Measurements from ENCODE around the gene ZNF536.

ZNF536 gene

DNA sequence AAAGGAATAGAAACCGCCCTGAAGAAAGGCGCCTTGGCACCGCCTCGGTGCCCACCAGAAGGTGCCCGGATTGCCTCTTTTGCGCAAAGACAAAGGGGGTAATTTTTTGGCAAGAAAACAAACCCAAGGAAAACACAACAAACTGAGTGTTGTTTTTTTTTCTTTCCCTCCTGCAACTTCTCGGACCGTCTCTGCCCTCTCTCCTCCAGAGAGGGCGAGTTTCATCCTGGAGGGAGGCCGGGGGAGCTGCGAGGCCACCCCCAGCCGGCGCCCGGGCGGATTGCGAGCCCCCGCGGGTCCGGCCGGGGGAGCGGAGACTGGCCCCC, 2.3 kb downstream of the ZNF536 start:
- no peak for DNase-seq (ENCODE audit: low read depth in 1 of 2, low spot score in 1 of 2)
- H3K27ac ChIP-seq (replicated peaks): no peak overlapping the region
- H3K4me3 ChIP-seq (replicated peaks; ENCODE audit: insufficient read depth, low read length): no peak overlapping the region
- TF ChIP-seq, protein P1, sequence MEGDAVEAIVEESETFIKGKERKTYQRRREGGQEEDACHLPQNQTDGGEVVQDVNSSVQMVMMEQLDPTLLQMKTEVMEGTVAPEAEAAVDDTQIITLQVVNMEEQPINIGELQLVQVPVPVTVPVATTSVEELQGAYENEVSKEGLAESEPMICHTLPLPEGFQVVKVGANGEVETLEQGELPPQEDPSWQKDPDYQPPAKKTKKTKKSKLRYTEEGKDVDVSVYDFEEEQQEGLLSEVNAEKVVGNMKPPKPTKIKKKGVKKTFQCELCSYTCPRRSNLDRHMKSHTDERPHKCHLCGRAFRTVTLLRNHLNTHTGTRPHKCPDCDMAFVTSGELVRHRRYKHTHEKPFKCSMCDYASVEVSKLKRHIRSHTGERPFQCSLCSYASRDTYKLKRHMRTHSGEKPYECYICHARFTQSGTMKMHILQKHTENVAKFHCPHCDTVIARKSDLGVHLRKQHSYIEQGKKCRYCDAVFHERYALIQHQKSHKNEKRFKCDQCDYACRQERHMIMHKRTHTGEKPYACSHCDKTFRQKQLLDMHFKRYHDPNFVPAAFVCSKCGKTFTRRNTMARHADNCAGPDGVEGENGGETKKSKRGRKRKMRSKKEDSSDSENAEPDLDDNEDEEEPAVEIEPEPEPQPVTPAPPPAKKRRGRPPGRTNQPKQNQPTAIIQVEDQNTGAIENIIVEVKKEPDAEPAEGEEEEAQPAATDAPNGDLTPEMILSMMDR (IDR thresholded peaks at IDR 0.05; ENCODE audit: insufficient read depth, low read length): no peak
- TF ChIP-seq POLR2AphosphoS5 (IDR thresholded peaks at IDR 0.05; ENCODE audit: low read depth) (no peak), GABPA (IDR thresholded peaks at IDR 0.05; ENCODE audit: low read depth) (no peak)
- peaks cover 6% of the 10 kb centered on the region for H3K27me3 ChIP-seq (ENCODE audit: insufficient read depth, poor library complexity, severe bottlenecking)

DNA sequence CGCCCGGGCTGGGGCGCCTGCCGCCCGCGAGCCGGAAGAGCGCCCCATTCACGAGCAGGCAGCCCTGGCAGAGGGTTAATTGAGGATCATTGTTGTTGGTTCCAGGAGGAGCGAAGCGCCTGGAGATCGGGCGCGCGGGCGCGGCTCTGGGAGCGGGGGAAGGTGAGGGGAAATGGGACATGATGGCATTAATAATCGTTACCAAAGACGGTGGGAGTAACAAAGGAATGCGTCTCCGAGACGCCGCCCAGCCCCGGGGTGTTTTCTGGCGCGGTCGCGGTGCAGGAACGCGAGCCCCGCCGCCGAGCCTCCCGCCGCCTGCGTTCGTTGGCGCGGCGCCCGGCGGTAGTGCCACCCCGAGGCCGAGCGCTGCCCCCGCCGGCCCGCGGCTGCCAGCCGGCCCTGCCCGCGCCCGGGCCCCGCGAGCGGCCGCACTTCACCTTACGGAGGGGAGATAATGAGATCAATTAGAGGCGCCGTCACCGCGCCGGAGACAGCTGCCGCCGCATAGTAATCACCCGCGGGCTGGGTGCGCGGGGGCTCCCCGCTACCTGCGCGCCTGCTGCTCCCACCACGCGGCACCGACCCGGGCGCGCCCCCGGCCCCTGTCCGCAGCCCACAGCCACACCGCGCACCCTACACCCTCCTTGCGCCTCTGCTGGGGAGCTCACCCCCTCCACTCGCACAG, 2.8 kb downstream of the ZNF536 start:
- peaks cover 6% of the 10 kb centered on the region for H3K27me3 ChIP-seq (ENCODE audit: insufficient read depth, poor library complexity, severe bottlenecking)
- DNase-seq (ENCODE audit: low read depth in 1 of 2, low spot score in 1 of 2): no peak
- TF ChIP-seq GABPA (IDR thresholded peaks at IDR 0.05; ENCODE audit: low read depth) (no peak), POLR2AphosphoS5 (IDR thresholded peaks at IDR 0.05; ENCODE audit: low read depth) (no peak), SPI1 (IDR thresholded peaks at IDR 0.05; ENCODE audit: borderline replicate concordance, low read depth) (no peak)
- TF ChIP-seq, protein P1 (IDR thresholded peaks at IDR 0.05; ENCODE audit: insufficient read depth, low read length): no peak
- TF ChIP-seq, protein P2, sequence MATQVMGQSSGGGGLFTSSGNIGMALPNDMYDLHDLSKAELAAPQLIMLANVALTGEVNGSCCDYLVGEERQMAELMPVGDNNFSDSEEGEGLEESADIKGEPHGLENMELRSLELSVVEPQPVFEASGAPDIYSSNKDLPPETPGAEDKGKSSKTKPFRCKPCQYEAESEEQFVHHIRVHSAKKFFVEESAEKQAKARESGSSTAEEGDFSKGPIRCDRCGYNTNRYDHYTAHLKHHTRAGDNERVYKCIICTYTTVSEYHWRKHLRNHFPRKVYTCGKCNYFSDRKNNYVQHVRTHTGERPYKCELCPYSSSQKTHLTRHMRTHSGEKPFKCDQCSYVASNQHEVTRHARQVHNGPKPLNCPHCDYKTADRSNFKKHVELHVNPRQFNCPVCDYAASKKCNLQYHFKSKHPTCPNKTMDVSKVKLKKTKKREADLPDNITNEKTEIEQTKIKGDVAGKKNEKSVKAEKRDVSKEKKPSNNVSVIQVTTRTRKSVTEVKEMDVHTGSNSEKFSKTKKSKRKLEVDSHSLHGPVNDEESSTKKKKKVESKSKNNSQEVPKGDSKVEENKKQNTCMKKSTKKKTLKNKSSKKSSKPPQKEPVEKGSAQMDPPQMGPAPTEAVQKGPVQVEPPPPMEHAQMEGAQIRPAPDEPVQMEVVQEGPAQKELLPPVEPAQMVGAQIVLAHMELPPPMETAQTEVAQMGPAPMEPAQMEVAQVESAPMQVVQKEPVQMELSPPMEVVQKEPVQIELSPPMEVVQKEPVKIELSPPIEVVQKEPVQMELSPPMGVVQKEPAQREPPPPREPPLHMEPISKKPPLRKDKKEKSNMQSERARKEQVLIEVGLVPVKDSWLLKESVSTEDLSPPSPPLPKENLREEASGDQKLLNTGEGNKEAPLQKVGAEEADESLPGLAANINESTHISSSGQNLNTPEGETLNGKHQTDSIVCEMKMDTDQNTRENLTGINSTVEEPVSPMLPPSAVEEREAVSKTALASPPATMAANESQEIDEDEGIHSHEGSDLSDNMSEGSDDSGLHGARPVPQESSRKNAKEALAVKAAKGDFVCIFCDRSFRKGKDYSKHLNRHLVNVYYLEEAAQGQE (IDR thresholded peaks at IDR 0.05; ENCODE audit: insufficient replicate concordance, low read depth): no peak
- no peak overlapping the region for H3K4me3 ChIP-seq (replicated peaks; ENCODE audit: insufficient read depth, low read length)
- H3K27ac ChIP-seq (replicated peaks): no peak overlapping the region

DNA sequence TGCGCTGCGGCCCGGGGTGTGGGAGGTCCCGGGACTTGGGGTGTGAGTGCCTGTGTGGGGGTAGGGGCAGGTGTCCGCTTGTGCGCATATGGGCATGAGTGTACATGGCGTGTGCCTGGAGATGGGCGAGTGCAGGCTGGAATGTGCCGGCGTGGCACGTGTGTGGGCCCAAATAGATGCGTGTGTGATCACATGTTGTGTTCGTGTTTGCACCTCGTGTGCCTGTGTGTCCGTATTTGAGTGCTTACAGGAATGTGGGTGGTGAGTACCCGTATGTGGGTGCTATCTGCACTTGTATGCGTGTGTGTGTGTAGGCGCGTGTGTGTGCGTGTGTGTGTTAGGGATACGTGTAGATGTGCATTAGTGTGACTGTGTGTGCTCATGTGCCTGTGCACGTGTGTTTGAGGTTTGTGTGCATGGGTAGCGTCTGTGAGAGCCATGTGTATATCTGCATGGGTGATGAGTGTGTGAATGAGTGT, 3.4 kb downstream of the ZNF536 start:
- peaks cover 6% of the 10 kb centered on the region for H3K27me3 ChIP-seq (ENCODE audit: insufficient read depth, poor library complexity, severe bottlenecking)
- H3K4me3 ChIP-seq (replicated peaks; ENCODE audit: insufficient read depth, low read length): no peak overlapping the region
- no peak for DNase-seq (ENCODE audit: low read depth in 1 of 2, low spot score in 1 of 2)
- H3K27ac ChIP-seq (replicated peaks): no peak overlapping the region
- TF ChIP-seq SPI1 (IDR thresholded peaks at IDR 0.05; ENCODE audit: borderline replicate concordance, low read depth) (no peak), GABPA (IDR thresholded peaks at IDR 0.05; ENCODE audit: low read depth) (no peak), POLR2AphosphoS5 (IDR thresholded peaks at IDR 0.05; ENCODE audit: low read depth) (no peak)
- TF ChIP-seq, protein P1 (IDR thresholded peaks at IDR 0.05; ENCODE audit: insufficient read depth, low read length): no peak
- TF ChIP-seq, protein P2 (IDR thresholded peaks at IDR 0.05; ENCODE audit: insufficient replicate concordance, low read depth): no peak

DNA sequence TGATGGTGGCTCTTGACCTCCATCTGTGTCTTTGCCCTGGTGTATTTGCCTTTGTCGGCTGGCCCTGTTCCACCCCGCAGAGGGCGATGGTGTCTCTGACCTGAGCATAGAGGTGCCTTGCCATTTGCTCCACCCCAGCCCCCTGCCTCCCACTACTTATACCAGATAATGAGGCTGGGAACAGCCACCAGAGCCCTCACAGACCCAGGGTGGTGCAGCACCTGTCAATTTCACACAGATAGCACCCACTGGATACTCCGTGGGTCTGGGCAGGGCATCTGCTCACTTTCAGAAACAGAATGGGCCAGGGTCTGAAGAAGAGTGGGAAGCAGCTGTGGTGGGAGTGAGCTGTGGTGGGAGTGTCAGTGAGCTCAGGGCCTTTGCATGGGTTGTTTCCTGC, 4.1 kb downstream of the ZNF536 start:
- no peak for DNase-seq (ENCODE audit: low read depth in 1 of 2, low spot score in 1 of 2)
- H3K27me3 ChIP-seq (ENCODE audit: insufficient read depth, poor library complexity, severe bottlenecking): peaks cover 6% of the 10 kb centered on the region
- TF ChIP-seq SPI1 (IDR thresholded peaks at IDR 0.05; ENCODE audit: borderline replicate concordance, low read depth) (no peak), GABPA (IDR thresholded peaks at IDR 0.05; ENCODE audit: low read depth) (no peak), POLR2AphosphoS5 (IDR thresholded peaks at IDR 0.05; ENCODE audit: low read depth) (no peak)
- TF ChIP-seq, protein P1 (IDR thresholded peaks at IDR 0.05; ENCODE audit: insufficient read depth, low read length): no peak
- TF ChIP-seq, protein P2 (IDR thresholded peaks at IDR 0.05; ENCODE audit: insufficient replicate concordance, low read depth): no peak

More for the DNA sequence above, 4.1 kb downstream of the ZNF536 start:
- H3K27ac ChIP-seq (replicated peaks): no peak overlapping the region
- no peak overlapping the region for H3K4me3 ChIP-seq (replicated peaks; ENCODE audit: insufficient read depth, low read length)

Measured in HL-60 (cell line).